Measurements from ENCODE around the gene FERMT3. TPM values are rescaled to one million over a fixed set of nuclear protein-coding genes. Genes with fewer than 3 reads are reported as not detected.
A peak's percentile ranks its signal among the peaks of the same experiment; 100 is the strongest.

The FERMT3 gene
- total and polyA plus RNA-seq, 2 of the 13 experiments (the other 11 are each of a cell fraction or from before 2014, with no cell fraction given) = 0.29 TPM; not detected in 1

DNA sequence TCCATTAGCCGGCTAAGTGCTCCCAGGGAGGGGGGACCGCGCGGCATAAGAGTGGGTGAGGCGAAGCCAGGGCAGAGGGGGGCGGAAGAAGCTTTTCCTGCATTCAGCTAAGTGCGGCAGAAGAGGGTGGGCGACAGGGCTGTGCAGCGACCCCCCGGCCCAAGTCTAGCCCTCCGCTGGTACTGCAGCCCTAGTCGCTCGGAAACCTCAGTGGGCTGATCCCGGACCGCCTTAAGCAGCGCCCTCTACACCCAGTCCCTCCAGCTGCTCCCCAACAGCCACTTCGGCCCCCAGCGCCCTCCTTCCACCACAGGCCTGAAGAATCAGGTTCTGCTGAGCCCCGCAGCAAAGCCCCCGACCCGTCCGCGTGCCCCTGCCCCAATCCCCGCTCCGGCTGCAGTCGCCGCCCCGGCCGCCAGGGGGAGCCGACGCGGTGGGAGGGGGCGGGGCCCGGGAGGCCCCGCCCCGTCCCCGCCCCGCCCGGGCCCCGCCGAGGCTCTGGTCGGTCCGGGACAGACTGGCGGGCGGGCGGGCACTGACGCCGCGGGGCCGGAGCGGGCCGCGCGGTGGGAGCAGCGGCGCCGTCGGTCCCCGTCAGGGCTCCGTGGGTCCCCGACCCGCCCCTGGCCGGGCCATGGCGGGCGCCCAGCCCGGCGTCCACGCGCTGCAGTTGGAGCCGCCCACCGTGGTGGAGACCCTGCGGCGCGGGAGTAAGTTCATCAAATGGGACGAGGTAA, 44.7 kb downstream of the FERMT3 start, which contains the start of gene PLCB3:
PLCB3 (plus strand) TSS at position 515 of the 737 bp plus-strand sequence; CDS start at position 635, 120 bp downstream.
- Histone ChIP-seq H3K27ac (ENCODE audit: extremely low read length, insufficient read depth, low read length) (no peak within 1 kb of the TSS), H3K9ac (ENCODE audit: insufficient read depth, low read depth, low read length) (peak within 1 kb of the TSS; percentile 70), H3K9me3 (ENCODE audit: low read length) (no peaks in the 10 kb centered on the region), H3K27me3 (ENCODE audit: control insufficient read depth in 1 of 2, insufficient read depth in 2 of 2, low read length in 2 of 2) (no peaks in the 10 kb centered on the region; a peak in 1 of 5 replicates), H2AFZ (ENCODE audit: low read length) (no peak within 1 kb of the TSS), H3K36me3 (replicated peaks in 1 of 2; ENCODE audit: control insufficient read depth in 1 of 2, insufficient read depth in 2 of 2, low read length in 2 of 2) (0 out of 5 replicates have a peak, but pooled peaks cover 1 to 7% of the 10 kb centered on the region in 2 experiments), H3K4me1 (ENCODE audit: insufficient read depth, low read length) (peaks cover 51% of the 10 kb centered on the region), H3K4me3 (replicated peaks in 1 of 3; ENCODE audit: insufficient read depth in 1 of 3, low read depth in 2 of 3, low read length in 3 of 3) (peak within 1 kb of the TSS; percentile 68 to 88 (median 83)), H3K4me2 (ENCODE audit: low read depth, low read length) (peak within 1 kb of the TSS; percentile 100), H3K79me2 (ENCODE audit: insufficient read depth, low read length) (peaks cover 10% of the 10 kb centered on the region), H4K20me1 (ENCODE audit: insufficient read depth, low read length) (no peaks in the 10 kb centered on the region)
- DNase-seq (ENCODE audit: low spot score) = no peak
- in situ Hi-C loops (cut with HindIII; ENCODE audit: extremely low pct_ligation_motif_present, low pct_unique_long_range_greater_than_20kb) (no loop called here), intact Hi-C loops (cut with micrococcal nuclease; ENCODE audit: unreplicated experiment) (loop anchor here (2.0 kb wide), 2 partner anchors 18 to 60 kb away; no protein-coding TSS in a partner anchor)
- no TSS peak for BruUV-seq (replicated peaks)
- FAIRE-seq = no peak
- ChIA-PET POLR2A (interaction anchor here (0.9 to 2.1 kb wide), 9 partner anchors 10 to 70 kb away, joined by 3 to 14 read pairs (median 6); partner anchors contain the start of genes ESRRA, FKBP2 and PRDX5), CTCF (ENCODE audit: low intra/inter-chr PET ratio, low total read pairs) (no interaction called here)
- peak; percentile 39 for ATAC-seq
- 0% methylated on average over 6 of the region's 75 CpGs for WGBS (ENCODE audit: low lambda C conversion rate)
- TF ChIP-seq ZNF577 (CRISPR knock-in tag; IDR thresholded peaks at IDR 0.05; ENCODE audit: borderline replicate concordance, low read depth) (no peak), ZNF775 (CRISPR knock-in tag; IDR thresholded peaks at IDR 0.05; ENCODE audit: borderline replicate concordance) (no peak), CHD2 (IDR thresholded peaks at IDR 0.05; ENCODE audit: low read depth, low read length) (no peak), TOPORS (CRISPR knock-in tag; IDR thresholded peaks at IDR 0.05) (no peak), ZNF501 (CRISPR knock-in tag; IDR thresholded peaks at IDR 0.05) (no peak), ZFYVE20 (CRISPR knock-in tag; IDR thresholded peaks at IDR 0.05; ENCODE audit: borderline replicate concordance, low read depth) (no peak), ZNF879 (CRISPR knock-in tag; IDR thresholded peaks at IDR 0.05) (no peak), NCOR1 (IDR thresholded peaks at IDR 0.05; ENCODE audit: borderline replicate concordance, low read length) (no peak), FOXJ3 (CRISPR knock-in tag; IDR thresholded peaks at IDR 0.05; ENCODE audit: borderline replicate concordance) (no peak), ZNF180 (CRISPR knock-in tag; IDR thresholded peaks at IDR 0.05; ENCODE audit: borderline replicate concordance, low read depth) (no peak), ZBTB7A (CRISPR knock-in tag; IDR thresholded peaks at IDR 0.05) (peak; percentile 90)
- TF ChIP-seq, protein P1, sequence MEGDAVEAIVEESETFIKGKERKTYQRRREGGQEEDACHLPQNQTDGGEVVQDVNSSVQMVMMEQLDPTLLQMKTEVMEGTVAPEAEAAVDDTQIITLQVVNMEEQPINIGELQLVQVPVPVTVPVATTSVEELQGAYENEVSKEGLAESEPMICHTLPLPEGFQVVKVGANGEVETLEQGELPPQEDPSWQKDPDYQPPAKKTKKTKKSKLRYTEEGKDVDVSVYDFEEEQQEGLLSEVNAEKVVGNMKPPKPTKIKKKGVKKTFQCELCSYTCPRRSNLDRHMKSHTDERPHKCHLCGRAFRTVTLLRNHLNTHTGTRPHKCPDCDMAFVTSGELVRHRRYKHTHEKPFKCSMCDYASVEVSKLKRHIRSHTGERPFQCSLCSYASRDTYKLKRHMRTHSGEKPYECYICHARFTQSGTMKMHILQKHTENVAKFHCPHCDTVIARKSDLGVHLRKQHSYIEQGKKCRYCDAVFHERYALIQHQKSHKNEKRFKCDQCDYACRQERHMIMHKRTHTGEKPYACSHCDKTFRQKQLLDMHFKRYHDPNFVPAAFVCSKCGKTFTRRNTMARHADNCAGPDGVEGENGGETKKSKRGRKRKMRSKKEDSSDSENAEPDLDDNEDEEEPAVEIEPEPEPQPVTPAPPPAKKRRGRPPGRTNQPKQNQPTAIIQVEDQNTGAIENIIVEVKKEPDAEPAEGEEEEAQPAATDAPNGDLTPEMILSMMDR (CRISPR knock-in tag; IDR thresholded peaks at IDR 0.05) = peak; percentile 69
- TF ChIP-seq, protein P2, sequence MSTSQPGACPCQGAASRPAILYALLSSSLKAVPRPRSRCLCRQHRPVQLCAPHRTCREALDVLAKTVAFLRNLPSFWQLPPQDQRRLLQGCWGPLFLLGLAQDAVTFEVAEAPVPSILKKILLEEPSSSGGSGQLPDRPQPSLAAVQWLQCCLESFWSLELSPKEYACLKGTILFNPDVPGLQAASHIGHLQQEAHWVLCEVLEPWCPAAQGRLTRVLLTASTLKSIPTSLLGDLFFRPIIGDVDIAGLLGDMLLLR (CRISPR knock-in tag; IDR thresholded peaks at IDR 0.05) = no peak
- TF ChIP-seq, protein P3, sequence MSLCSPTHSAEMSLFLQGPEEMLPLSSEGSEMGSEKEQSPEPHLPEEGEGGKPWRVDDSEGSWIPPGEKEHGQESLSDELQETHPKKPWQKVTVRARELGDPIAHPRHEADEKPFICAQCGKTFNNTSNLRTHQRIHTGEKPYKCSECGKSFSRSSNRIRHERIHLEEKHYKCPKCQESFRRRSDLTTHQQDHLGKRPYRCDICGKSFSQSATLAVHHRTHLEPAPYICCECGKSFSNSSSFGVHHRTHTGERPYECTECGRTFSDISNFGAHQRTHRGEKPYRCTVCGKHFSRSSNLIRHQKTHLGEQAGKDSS (CRISPR knock-in tag; IDR thresholded peaks at IDR 0.05; ENCODE audit: borderline replicate concordance, low read depth) = no peak
